Activated CD4-positive, alpha-beta T cell treated with anti-CD3 and anti-CD28 coated beads, Interleukin-2, amount 50 U/mL, for 24 hours (primary cell): ENCODE results near the gene SNX33.
"Not testable (repeated sequence)": the region's sequence is repeated elsewhere in the genome, so short reads cannot be mapped to it uniquely, and the experiment has no call there.

ENCODE experiments used
- DNase-seq, 2 donors: peaks; one replicate each; pipeline ENCODE4 v3.0.0-alpha.2; 2020; ENCODE audit warnings: low read depth in 1 of 2, low spot score in 1 of 2

The SNX33 gene

GRCh38 chr15:75647370-75648155 is at the start of gene SNX33:
Gene SNX33 (plus strand): TSS chr15:75647912. CDS start chr15:75649103, 1,191 bp downstream.
- DNase-seq: peak; percentile 37 to 43

GRCh38 chr15:75598361-75598760 is 49.4 kb upstream of the SNX33 start:
- DNase-seq: no peak

- DNase-seq: no peak
Measured at GRCh38 chr15:75599401-75599800, 48.3 kb upstream of the SNX33 start.

GRCh38 chr15:75606026-75606425 is 41.7 kb upstream of the SNX33 start:
- DNase-seq: no peak

- no peak for DNase-seq
Measured at GRCh38 chr15:75606711-75607699, 40.7 kb upstream of the SNX33 start.

- no peak for DNase-seq
Measured at GRCh38 chr15:75616766-75617165, 30.9 kb upstream of the SNX33 start.

- no peak for DNase-seq
Measured at GRCh38 chr15:75620058-75620820, 27.5 kb upstream of the SNX33 start.

GRCh38 chr15:75620841-75621391 is 26.8 kb upstream of the SNX33 start:
- no peak for DNase-seq

- DNase-seq: no peak
Measured at GRCh38 chr15:75622505-75622904, 25.2 kb upstream of the SNX33 start.

- DNase-seq: peak; percentile 88 to 90
Measured at GRCh38 chr15:75625542-75626347, 22.0 kb upstream of the SNX33 start, which contains the start of gene SNUPN. Gene SNUPN (minus strand): TSS chr15:75625725. CDS start chr15:75621051, 4,674 bp downstream.

GRCh38 chr15:75631935-75632334 is 15.8 kb upstream of the SNX33 start:
- no peak for DNase-seq

GRCh38 chr15:75633922-75634321 is 13.8 kb upstream of the SNX33 start:
- not testable (repeated sequence) for DNase-seq

- DNase-seq: no peak
Measured at GRCh38 chr15:75636026-75636425, 11.7 kb upstream of the SNX33 start.

- DNase-seq: no peak
Measured at GRCh38 chr15:75637245-75638009, 10.3 kb upstream of the SNX33 start.

- DNase-seq: no peak
Measured at GRCh38 chr15:75639191-75639708, 8.5 kb upstream of the SNX33 start.

GRCh38 chr15:75639709-75640482 is 7.8 kb upstream of the SNX33 start, which contains the start of gene IMP3:
Gene IMP3 (minus strand): TSS chr15:75640224. CDS start chr15:75640168, 56 bp downstream.
- DNase-seq: peak; percentile 83 to 94

- peak in 1 of 2 donors; percentile 45 for DNase-seq
Measured at GRCh38 chr15:75640483-75641178, 7.1 kb upstream of the SNX33 start.

- no peak for DNase-seq
Measured at GRCh38 chr15:75641179-75641503, 6.6 kb upstream of the SNX33 start.
